ENCODE results near the gene PI16.

The PI16 gene

GRCh38 chr6:36963451-36964290 is 9.1 kb downstream of the PI16 start:
- Histone ChIP-seq H3K27ac (peak overlapping the region; percentile 3 to 78 (median 72); a peak in 21 of 22 replicates), H3K9ac (peak overlapping the region in 10 of 11 experiments; percentile 15 to 59 (median 42); a peak in 15 of 22 replicates), H4K20me1 (peaks cover 5 to 44% (median 13%) of the 10 kb centered on the region in 11 experiments; a peak in 14 of 22 replicates), H3K27me3 (no peaks in the 10 kb centered on the region), H3K4me3 (peak overlapping the region in 1 of 10 experiments; percentile 17; a peak in 1 of 20 replicates), H3K4me1 (peaks cover 21 to 64% (median 45%) of the 10 kb centered on the region in 10 experiments), H3K4me2 (peak overlapping the region; percentile 46 to 94 (median 91)), H3K9me3 (replicated peaks in 1 of 11) (no peaks in the 10 kb centered on the region), H3K36me3 (peaks cover 19 to 29% (median 26%) of the 10 kb centered on the region in 11 experiments)
- TF ChIP-seq Cebpa-rat (IDR thresholded peaks at IDR 0.05): no peak

- Histone ChIP-seq H3K27me3 (no peaks in the 10 kb centered on the region), H4K20me1 (peaks cover 5 to 51% (median 16%) of the 10 kb centered on the region in 11 experiments; a peak in 16 of 22 replicates), H3K9ac (peak overlapping the region; percentile 13 to 59 (median 41); a peak in 14 of 22 replicates), H3K4me2 (peak overlapping the region; percentile 7 to 94 (median 91); a peak in 20 of 22 replicates), H3K36me3 (peaks cover 26 to 35% (median 33%) of the 10 kb centered on the region in 11 experiments), H3K9me3 (replicated peaks in 1 of 11) (no peaks in the 10 kb centered on the region), H3K4me1 (peaks cover 21 to 64% (median 45%) of the 10 kb centered on the region in 10 experiments), H3K4me3 (no peak overlapping the region), H3K27ac (peak overlapping the region in 9 of 11 experiments; percentile 69 to 78 (median 74); a peak in 19 of 22 replicates)
- no peak for TF ChIP-seq Cebpa-rat (IDR thresholded peaks at IDR 0.05)
These were observed 9.8 kb downstream of the PI16 start for GRCh38 chr6:36964349-36964748.

GRCh38 chr6:36964908-36965307 is 10.4 kb downstream of the PI16 start:
- H3K36me3 ChIP-seq: peaks cover 31 to 41% (median 39%) of the 10 kb centered on the region in 11 experiments
- no peaks in the 10 kb centered on the region for H3K27me3 ChIP-seq
- H3K9me3 ChIP-seq (replicated peaks in 1 of 11): no peaks in the 10 kb centered on the region
- peak overlapping the region in 10 of 11 experiments; percentile 7 to 94 (median 91); a peak in 20 of 22 replicates for H3K4me2 ChIP-seq
- peaks cover 21 to 60% (median 44%) of the 10 kb centered on the region in 10 experiments for H3K4me1 ChIP-seq
- no peak overlapping the region for H3K4me3 ChIP-seq
- H3K27ac ChIP-seq: peak overlapping the region in 10 of 11 experiments; percentile 38 to 78 (median 73); a peak in 20 of 22 replicates
- peak overlapping the region; percentile 13 to 59 (median 41); a peak in 12 of 22 replicates for H3K9ac ChIP-seq
- H4K20me1 ChIP-seq: peaks cover 5 to 56% (median 18%) of the 10 kb centered on the region in 11 experiments; a peak in 18 of 22 replicates
- no peak for TF ChIP-seq Cebpa-rat (IDR thresholded peaks at IDR 0.05)

- TF ChIP-seq Cebpa-rat (IDR thresholded peaks at IDR 0.05): no peak
- H3K27ac ChIP-seq: 0 out of 22 replicates have a peak overlapping the region, but pooled peaks of 1 of the 11 experiments have one; percentile 0
- H3K36me3 ChIP-seq: peaks cover 55 to 65% (median 63%) of the 10 kb centered on the region in 11 experiments
- H3K9ac ChIP-seq: 0 out of 22 replicates have a peak overlapping the region, but pooled peaks of 1 of the 11 experiments have one; percentile 12
- H3K9me3 ChIP-seq (replicated peaks in 1 of 11): no peaks in the 10 kb centered on the region
- no peak overlapping the region for H3K4me2 ChIP-seq
- H3K4me3 ChIP-seq: no peak overlapping the region
- H3K27me3 ChIP-seq: no peaks in the 10 kb centered on the region
- peaks cover 17 to 80% (median 41%) of the 10 kb centered on the region in 11 experiments; a peak in 20 of 22 replicates for H4K20me1 ChIP-seq
- H3K4me1 ChIP-seq: peaks cover 21 to 46% (median 40%) of the 10 kb centered on the region in 10 experiments
These were observed 12.8 kb downstream of the PI16 start for GRCh38 chr6:36967301-36967700.

GRCh38 chr6:36967757-36968156 is 13.2 kb downstream of the PI16 start:
- peaks cover 21 to 46% (median 40%) of the 10 kb centered on the region in 10 experiments for H3K4me1 ChIP-seq
- no peak overlapping the region for H3K4me2 ChIP-seq
- H3K4me3 ChIP-seq: no peak overlapping the region
- H3K27me3 ChIP-seq: no peaks in the 10 kb centered on the region
- peaks cover 60 to 70% (median 67%) of the 10 kb centered on the region in 11 experiments for H3K36me3 ChIP-seq
- H3K9ac ChIP-seq: no peak overlapping the region
- no peaks in the 10 kb centered on the region for H3K9me3 ChIP-seq (replicated peaks in 1 of 11)
- H4K20me1 ChIP-seq: peaks cover 21 to 85% (median 46%) of the 10 kb centered on the region in 11 experiments; a peak in 21 of 22 replicates
- no peak for TF ChIP-seq Cebpa-rat (IDR thresholded peaks at IDR 0.05)
- no peak overlapping the region for H3K27ac ChIP-seq

- TF ChIP-seq Cebpa-rat (IDR thresholded peaks at IDR 0.05): no peak
- Histone ChIP-seq H3K4me3 (no peak overlapping the region), H3K27me3 (no peaks in the 10 kb centered on the region), H3K27ac (no peak overlapping the region), H3K9ac (no peak overlapping the region), H3K36me3 (peaks cover 66 to 76% (median 74%) of the 10 kb centered on the region in 11 experiments), H3K4me2 (no peak overlapping the region), H3K9me3 (replicated peaks in 1 of 11) (no peaks in the 10 kb centered on the region), H3K4me1 (peaks cover 17 to 46% (median 40%) of the 10 kb centered on the region in 10 experiments), H4K20me1 (peaks cover 24 to 90% (median 52%) of the 10 kb centered on the region in 11 experiments; a peak in 21 of 22 replicates)
These were observed 13.9 kb downstream of the PI16 start for GRCh38 chr6:36968266-36968977.

- H3K4me2 ChIP-seq: no peak overlapping the region
- no peaks in the 10 kb centered on the region for H3K27me3 ChIP-seq
- H4K20me1 ChIP-seq: peaks cover 22 to 90% (median 58%) of the 10 kb centered on the region in 11 experiments; a peak in 21 of 22 replicates
- no peak overlapping the region for H3K9ac ChIP-seq
- no peak overlapping the region for H3K27ac ChIP-seq
- no peaks in the 10 kb centered on the region for H3K9me3 ChIP-seq (replicated peaks in 1 of 11)
- peaks cover 75 to 85% (median 82%) of the 10 kb centered on the region in 11 experiments for H3K36me3 ChIP-seq
- no peak overlapping the region for H3K4me3 ChIP-seq
- TF ChIP-seq Cebpa-rat (IDR thresholded peaks at IDR 0.05): no peak
- peaks cover 8 to 46% (median 39%) of the 10 kb centered on the region in 10 experiments for H3K4me1 ChIP-seq
These were observed 14.7 kb downstream of the PI16 start for GRCh38 chr6:36969240-36969691.

Data from BLaER1 treated with 17β-estradiol and CSF1 and Interleukin-3, amounts not matched to agents 10 nM and 100 nM (cell line).